Brain pericyte (primary cell): ENCODE data around the gene CCN2.

Experiments used
- DNase-seq: peaks from one replicate; pipeline ENCODE4 v3.0.0-alpha.2; 2012; ENCODE audit warnings: low read depth, low spot score

CCN2 gene, protein sequence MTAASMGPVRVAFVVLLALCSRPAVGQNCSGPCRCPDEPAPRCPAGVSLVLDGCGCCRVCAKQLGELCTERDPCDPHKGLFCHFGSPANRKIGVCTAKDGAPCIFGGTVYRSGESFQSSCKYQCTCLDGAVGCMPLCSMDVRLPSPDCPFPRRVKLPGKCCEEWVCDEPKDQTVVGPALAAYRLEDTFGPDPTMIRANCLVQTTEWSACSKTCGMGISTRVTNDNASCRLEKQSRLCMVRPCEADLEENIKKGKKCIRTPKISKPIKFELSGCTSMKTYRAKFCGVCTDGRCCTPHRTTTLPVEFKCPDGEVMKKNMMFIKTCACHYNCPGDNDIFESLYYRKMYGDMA

GRCh38 chr6:131950767-131951575 lies at the start of gene CCN2:
Gene CCN2 (minus strand): TSS chr6:131951372. CDS start chr6:131951172, 200 bp downstream.
- peak; percentile 47 for DNase-seq

- no peak for DNase-seq
Measured at GRCh38 chr6:132000296-132000695, 49.1 kb upstream of the CCN2 start.

DNA sequence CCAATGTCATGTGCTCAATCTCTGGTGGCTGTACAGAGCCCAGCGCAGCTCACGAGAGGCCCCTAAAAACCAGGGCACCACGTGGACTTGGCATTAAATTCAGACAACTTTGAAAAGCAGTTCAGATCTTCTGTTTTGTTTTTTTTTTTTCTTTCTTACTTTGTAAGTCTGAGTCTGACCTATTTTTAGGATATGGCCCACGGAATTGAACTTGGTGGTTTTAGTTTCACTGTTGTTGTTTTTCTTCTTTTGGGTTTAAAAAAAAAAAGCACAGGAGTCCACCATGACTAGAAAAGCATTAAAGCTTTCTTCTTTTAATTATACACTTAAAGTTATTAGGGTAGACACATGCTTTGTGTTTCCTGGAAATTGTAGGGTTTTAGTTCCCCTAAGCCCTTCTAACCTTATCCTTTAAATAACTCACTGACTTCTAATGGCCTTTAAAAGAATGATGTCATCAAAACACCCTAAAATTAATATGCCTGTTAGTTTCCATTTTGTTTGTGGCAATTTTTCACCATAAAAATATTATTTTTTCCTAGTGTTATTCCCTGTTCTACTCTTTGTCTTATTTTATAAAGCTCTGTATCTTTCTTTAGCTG lies 48.5 kb upstream of the CCN2 start:
- DNase-seq: no peak

DNA sequence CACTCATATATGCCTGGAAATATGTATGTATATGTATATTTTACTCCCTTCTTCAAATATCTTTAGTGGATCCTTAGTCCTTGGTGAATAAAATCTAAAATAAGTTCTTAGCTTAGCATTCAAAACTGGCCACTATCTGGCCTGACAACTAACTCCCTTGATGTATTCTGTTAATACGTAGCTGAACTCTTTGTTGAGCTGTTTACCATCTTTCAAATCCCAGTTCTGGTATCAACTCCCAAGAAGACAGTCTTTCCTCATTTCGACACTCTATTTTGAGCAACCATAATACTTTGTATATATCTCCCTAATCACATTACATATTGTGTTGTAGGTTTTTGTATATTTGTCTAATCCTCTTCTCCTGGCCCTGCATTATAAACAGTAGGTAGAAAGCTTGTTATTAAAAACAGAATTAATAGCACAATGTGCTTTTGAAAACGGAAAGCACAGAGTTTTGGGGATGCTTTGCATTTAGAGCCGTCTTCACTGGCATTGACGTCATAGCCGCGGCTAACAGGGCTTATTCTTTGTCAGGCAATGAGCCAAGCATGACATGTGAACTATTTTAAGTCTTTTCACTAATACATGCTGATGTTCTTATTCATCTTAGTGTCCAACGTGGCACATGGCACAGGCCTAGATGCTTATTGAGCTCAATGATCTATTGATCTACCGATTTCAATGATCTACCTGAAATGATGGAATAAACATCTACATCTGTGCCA lies 47.2 kb upstream of the CCN2 start:
- peak; percentile 55 for DNase-seq

- DNase-seq: no peak
Measured at GRCh38 chr6:131997429-131998153, 46.4 kb upstream of the CCN2 start.

GRCh38 chr6:131995917-131996316 lies 44.7 kb upstream of the CCN2 start:
- no peak for DNase-seq

GRCh38 chr6:131992557-131992956 lies 41.4 kb upstream of the CCN2 start:
- DNase-seq: no peak

GRCh38 chr6:131989036-131989435 lies 37.9 kb upstream of the CCN2 start:
- no peak for DNase-seq

DNA sequence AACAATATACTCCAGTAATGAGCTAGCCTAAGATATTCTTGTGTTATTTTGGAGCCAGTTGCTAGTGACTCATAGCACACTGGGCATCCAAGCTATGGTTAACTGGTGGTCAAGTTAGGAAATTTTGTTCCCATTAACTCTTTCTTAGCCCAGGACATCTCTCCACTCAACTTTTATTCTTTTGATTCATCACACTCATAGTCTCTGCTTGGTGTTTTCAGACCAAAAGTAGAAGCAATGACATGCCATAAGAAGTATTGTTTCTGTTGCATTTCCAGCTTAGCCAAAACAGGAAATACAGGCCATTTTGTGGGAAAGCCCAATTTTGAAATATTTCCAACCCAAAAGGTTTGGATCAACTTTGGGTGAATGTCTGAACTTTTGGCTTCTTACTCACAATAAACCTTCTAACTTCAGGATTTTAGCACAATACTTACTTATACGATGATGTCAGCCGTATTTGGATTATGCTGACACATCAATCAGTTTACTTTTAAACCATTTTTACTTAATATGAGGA lies 31.6 kb upstream of the CCN2 start:
- no peak for DNase-seq

DNA sequence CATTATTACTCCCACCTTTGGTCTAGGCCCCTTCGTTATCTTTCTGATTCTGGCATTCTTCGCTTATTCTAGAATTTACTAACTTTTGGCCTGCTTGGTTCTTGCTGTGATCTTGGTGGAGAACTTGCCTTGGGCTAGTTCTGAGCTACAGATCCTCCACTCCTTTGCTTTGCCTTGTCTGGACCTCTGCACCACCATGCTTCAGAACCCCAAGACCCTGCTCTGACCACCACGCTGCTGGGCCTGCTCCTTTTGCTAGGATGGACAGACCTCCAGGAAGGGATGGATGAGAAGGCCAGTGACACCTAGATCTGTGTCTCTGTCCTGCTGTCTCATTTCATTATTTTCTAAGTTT lies 30.4 kb upstream of the CCN2 start:
- no peak for DNase-seq

- DNase-seq: no peak
Measured at GRCh38 chr6:131980791-131981623, 29.8 kb upstream of the CCN2 start.

DNA sequence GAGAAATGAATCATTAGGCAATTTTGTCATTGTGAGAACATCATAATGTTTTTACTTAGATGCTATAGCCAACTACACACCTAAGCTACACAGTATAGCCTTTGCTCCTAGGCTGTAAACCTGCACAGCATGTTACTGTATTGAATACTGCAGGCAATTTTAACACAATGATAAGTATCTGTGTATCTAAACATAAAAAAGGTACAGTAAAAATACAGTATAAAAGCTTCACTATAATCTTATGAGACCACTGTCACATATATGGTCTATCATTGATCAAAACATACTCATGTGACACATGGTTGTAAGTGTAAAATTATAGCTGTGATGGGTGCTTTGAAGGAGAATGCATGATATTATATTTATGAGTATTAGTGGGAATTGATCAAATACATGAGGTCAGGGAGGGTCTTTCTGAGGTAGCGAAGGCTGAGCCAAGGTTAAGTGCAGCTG lies 29.2 kb upstream of the CCN2 start:
- no peak for DNase-seq

DNA sequence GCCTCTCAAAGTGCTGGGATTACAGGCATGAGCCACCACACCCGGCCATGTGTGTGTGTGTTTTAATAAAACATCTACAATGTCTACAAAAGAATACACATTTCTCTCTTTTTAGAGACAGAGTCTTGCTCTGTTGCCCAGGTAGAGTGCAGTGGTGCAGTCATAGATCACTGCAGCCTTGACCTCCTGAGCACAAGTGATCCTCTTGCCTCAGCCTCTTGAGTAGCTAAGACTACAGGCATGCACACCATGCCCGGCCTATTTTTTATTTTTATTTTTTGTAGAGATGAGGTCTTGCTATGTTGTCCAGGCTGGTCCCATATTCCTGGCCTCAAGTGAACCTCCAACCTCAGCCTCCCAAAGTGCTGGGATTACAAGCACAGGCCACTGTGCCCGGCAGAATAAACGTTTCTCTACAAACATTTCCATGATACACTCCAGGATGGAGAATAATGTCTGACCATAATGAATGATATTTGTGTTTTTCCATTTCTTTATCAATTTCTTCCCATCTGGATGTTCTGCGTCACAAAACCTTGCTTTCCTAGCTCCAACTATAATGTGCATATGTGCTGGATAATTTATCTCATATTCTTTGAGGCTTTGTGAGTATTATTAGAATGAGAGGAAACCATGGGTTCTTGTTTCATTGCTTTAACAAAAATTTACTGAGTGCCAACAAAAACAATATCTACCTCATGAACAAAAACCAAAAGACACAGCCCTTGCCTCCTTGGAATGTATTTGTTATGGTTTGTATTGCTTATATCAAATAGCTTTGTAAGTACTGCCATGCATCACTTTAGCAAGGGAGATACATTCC lies 28.6 kb upstream of the CCN2 start:
- peak; percentile 87 for DNase-seq

DNA sequence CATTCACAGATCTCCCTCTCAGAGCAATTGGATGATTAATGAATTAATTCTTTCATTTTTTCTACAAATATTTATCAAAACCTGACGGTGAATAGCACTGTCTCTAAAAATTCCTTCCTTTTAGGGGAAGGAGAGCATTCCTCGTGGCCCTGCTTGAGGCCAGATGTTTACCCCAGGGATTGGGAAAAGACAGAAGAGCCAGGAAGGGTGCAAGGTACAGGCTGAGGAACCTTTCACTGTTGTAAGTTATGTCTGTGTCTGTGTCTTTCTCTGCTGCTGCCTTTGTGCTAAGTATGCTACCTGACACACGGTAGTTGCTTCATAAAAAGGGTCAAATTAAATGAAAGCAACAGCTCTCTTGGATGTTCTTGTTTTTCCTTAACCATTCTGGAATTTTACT lies 27.4 kb upstream of the CCN2 start:
- no peak for DNase-seq

GRCh38 chr6:131976545-131977061 lies 25.4 kb upstream of the CCN2 start:
- DNase-seq: no peak

- no peak for DNase-seq
Measured at GRCh38 chr6:131972741-131973140, 21.6 kb upstream of the CCN2 start.

DNA sequence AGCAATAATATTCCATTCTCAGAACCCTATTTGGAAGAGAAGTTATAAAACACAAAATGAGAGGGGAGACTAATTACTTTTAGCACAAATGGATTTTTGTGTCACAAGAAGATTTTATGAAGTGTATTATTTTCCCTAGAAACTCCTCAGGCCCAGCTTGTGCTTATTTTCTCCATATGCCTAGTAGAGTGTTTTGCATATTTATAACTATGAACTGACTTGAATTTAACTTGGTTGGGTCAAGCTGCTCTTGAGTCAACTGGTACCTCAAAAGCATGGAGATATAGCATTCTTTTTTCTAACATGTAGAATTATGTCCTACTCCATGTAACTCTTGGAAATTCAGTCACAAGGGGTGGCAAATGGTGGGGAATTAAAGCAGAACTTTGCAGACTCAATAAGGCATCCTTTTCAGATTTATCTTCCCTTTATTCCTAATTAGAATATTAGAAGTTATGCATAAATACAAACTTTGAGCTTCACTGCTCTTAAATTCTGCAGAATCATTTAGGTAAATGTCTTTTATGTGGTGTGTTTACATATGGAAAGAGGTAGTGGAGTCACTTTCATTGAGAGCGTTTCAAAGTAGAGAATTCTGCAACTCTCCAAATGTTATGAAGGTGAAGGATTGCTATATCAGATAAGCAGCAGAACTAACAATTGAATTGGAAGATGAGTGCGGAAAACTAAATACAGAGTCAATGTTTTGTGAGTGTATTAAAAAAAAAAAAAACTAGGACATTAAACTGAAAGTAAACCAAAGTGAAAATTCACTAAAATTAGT lies 19.1 kb upstream of the CCN2 start:
- DNase-seq: no peak

DNA sequence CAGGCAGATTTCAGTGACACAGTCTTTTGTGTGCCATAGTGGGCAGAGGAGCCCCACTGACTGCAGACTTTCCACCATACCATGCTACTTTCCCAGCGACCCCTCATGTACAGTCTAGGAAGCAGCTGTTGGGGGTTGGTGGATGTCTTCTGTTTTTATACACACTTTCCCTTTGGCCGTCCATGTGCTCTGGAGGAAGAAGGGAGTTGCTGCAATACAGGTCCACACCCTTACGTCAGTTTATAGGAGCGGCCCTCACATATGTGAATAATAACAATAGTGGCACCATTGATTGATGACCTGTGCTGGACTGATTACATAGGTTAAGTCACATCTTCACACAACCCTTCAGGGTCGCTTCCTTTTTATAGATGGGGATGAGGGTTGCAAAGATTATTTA lies 17.5 kb upstream of the CCN2 start:
- no peak for DNase-seq
